ENCODE data around the gene GSG1L2. TPM values are rescaled to one million over a fixed set of nuclear protein-coding genes. Genes with fewer than 3 reads are reported as not detected.

The GSG1L2 gene
- total RNA-seq, 2 experiments from 2014 or later = not detected

- POLR2A ChIA-PET = no interaction called here
- H3K27ac Mint-ChIP-seq = no peak overlapping the region
- intact Hi-C loops (cut with micrococcal nuclease) = no loop called here
Measured at GRCh38 chr17:9817086-9817485, 4.8 kb downstream of the GSG1L2 start.

GRCh38 chr17:9816472-9816871 lies 5.4 kb downstream of the GSG1L2 start:
- no peaks in the 10 kb centered on the region for H3K36me3 Mint-ChIP-seq
- no peaks in the 10 kb centered on the region for H3K4me1 Mint-ChIP-seq (ENCODE audit: low read depth)
- no peaks in the 10 kb centered on the region for H3K9me3 Mint-ChIP-seq
- intact Hi-C loops (cut with micrococcal nuclease) = no loop called here
- ChIA-PET POLR2A (no interaction called here), CTCF (no interaction called here)
- no peak overlapping the region for H3K27ac Mint-ChIP-seq
- H3K27me3 Mint-ChIP-seq = no peaks in the 10 kb centered on the region
- no peak for DNase-seq
- H3K4me3 Mint-ChIP-seq = no peak overlapping the region

More at GRCh38 chr17:9817086-9817485, 4.8 kb downstream of the GSG1L2 start:
- DNase-seq = no peak
- Mint-ChIP-seq H3K36me3 (no peaks in the 10 kb centered on the region), H3K4me3 (no peak overlapping the region), H3K27me3 (no peaks in the 10 kb centered on the region), H3K9me3 (no peaks in the 10 kb centered on the region), H3K4me1 (ENCODE audit: low read depth) (no peaks in the 10 kb centered on the region)
- CTCF ChIA-PET = no interaction called here

GRCh38 chr17:9814337-9814945 lies 7.4 kb downstream of the GSG1L2 start:
- Mint-ChIP-seq H3K27me3 (no peaks in the 10 kb centered on the region), H3K9me3 (no peaks in the 10 kb centered on the region), H3K4me1 (ENCODE audit: low read depth) (no peaks in the 10 kb centered on the region), H3K4me3 (no peak overlapping the region), H3K36me3 (no peaks in the 10 kb centered on the region), H3K27ac (no peak overlapping the region)
- POLR2A ChIA-PET = no interaction called here
- CTCF ChIA-PET = no interaction called here
- intact Hi-C loops (cut with micrococcal nuclease) = no loop called here
- no peak for DNase-seq

- H3K4me3 Mint-ChIP-seq = no peak overlapping the region
- ChIA-PET CTCF (no interaction called here), POLR2A (no interaction called here)
- H3K27ac Mint-ChIP-seq = no peak overlapping the region
- intact Hi-C loops (cut with micrococcal nuclease) = no loop called here
- H3K27me3 Mint-ChIP-seq = no peaks in the 10 kb centered on the region
- no peaks in the 10 kb centered on the region for H3K9me3 Mint-ChIP-seq
- H3K36me3 Mint-ChIP-seq = no peaks in the 10 kb centered on the region
- no peaks in the 10 kb centered on the region for H3K4me1 Mint-ChIP-seq (ENCODE audit: low read depth)
- DNase-seq = no peak
Measured at GRCh38 chr17:9813166-9813565, 8.7 kb downstream of the GSG1L2 start.

- CTCF ChIA-PET = no interaction called here
- POLR2A ChIA-PET = interaction anchor here (0.6 kb wide), 1 partner anchor 936 kb away, joined by 3 read pairs; no protein-coding TSS in a partner anchor
- H3K9me3 Mint-ChIP-seq = no peaks in the 10 kb centered on the region
Measured at GRCh38 chr17:9811537-9811936, 10.3 kb downstream of the GSG1L2 start.

GRCh38 chr17:9811086-9811485 lies 10.8 kb downstream of the GSG1L2 start:
- no peaks in the 10 kb centered on the region for H3K36me3 Mint-ChIP-seq
- DNase-seq = no peak
- intact Hi-C loops (cut with micrococcal nuclease) = no loop called here
- ChIA-PET POLR2A (no interaction called here), CTCF (no interaction called here)
- no peak overlapping the region for H3K4me3 Mint-ChIP-seq
- no peak overlapping the region for H3K27ac Mint-ChIP-seq
- H3K9me3 Mint-ChIP-seq = no peaks in the 10 kb centered on the region
- no peaks in the 10 kb centered on the region for H3K4me1 Mint-ChIP-seq (ENCODE audit: low read depth)
- no peaks in the 10 kb centered on the region for H3K27me3 Mint-ChIP-seq

More at GRCh38 chr17:9811537-9811936, 10.3 kb downstream of the GSG1L2 start:
- intact Hi-C loops (cut with micrococcal nuclease) = no loop called here
- H3K4me3 Mint-ChIP-seq = no peak overlapping the region
- no peaks in the 10 kb centered on the region for H3K27me3 Mint-ChIP-seq
- no peak overlapping the region for H3K27ac Mint-ChIP-seq
- no peaks in the 10 kb centered on the region for H3K4me1 Mint-ChIP-seq (ENCODE audit: low read depth)
- no peak for DNase-seq
- no peaks in the 10 kb centered on the region for H3K36me3 Mint-ChIP-seq

GRCh38 chr17:9810100-9810949 lies 11.6 kb downstream of the GSG1L2 start:
- no peaks in the 10 kb centered on the region for H3K4me1 Mint-ChIP-seq (ENCODE audit: low read depth)
- H3K27ac Mint-ChIP-seq = no peak overlapping the region
- no peak overlapping the region for H3K4me3 Mint-ChIP-seq
- ChIA-PET CTCF (no interaction called here), POLR2A (no interaction called here)
- intact Hi-C loops (cut with micrococcal nuclease) = no loop called here
- H3K9me3 Mint-ChIP-seq = no peaks in the 10 kb centered on the region
- H3K36me3 Mint-ChIP-seq = no peaks in the 10 kb centered on the region
- no peak for DNase-seq
- H3K27me3 Mint-ChIP-seq = no peaks in the 10 kb centered on the region

GRCh38 chr17:9809409-9809808 lies 12.5 kb downstream of the GSG1L2 start:
- DNase-seq = no peak
- no peak overlapping the region for H3K4me3 Mint-ChIP-seq
- no peak overlapping the region for H3K27ac Mint-ChIP-seq
- H3K4me1 Mint-ChIP-seq (ENCODE audit: low read depth) = no peaks in the 10 kb centered on the region
- intact Hi-C loops (cut with micrococcal nuclease) = no loop called here
- no peaks in the 10 kb centered on the region for H3K9me3 Mint-ChIP-seq
- ChIA-PET CTCF (no interaction called here), POLR2A (no interaction called here)
- H3K27me3 Mint-ChIP-seq = no peaks in the 10 kb centered on the region
- H3K36me3 Mint-ChIP-seq = no peaks in the 10 kb centered on the region

GRCh38 chr17:9806699-9807098 lies 15.2 kb downstream of the GSG1L2 start:
- ChIA-PET POLR2A (no interaction called here), CTCF (no interaction called here)
- no peak overlapping the region for H3K27ac Mint-ChIP-seq
- H3K36me3 Mint-ChIP-seq = no peaks in the 10 kb centered on the region
- H3K27me3 Mint-ChIP-seq = peaks cover 8% of the 10 kb centered on the region
- H3K4me1 Mint-ChIP-seq (ENCODE audit: low read depth) = no peaks in the 10 kb centered on the region
- no peak for DNase-seq
- no peak overlapping the region for H3K4me3 Mint-ChIP-seq
- intact Hi-C loops (cut with micrococcal nuclease) = no loop called here
- peaks cover 3% of the 10 kb centered on the region for H3K9me3 Mint-ChIP-seq

- peaks cover 8% of the 10 kb centered on the region for H3K27me3 Mint-ChIP-seq
- H3K27ac Mint-ChIP-seq = no peak overlapping the region
- no peaks in the 10 kb centered on the region for H3K36me3 Mint-ChIP-seq
- no peak for DNase-seq
- H3K4me1 Mint-ChIP-seq (ENCODE audit: low read depth) = no peaks in the 10 kb centered on the region
- no peak overlapping the region for H3K4me3 Mint-ChIP-seq
- ChIA-PET POLR2A (no interaction called here), CTCF (no interaction called here)
- H3K9me3 Mint-ChIP-seq = peaks cover 3% of the 10 kb centered on the region
- intact Hi-C loops (cut with micrococcal nuclease) = no loop called here
Measured at GRCh38 chr17:9805769-9806168, 16.1 kb downstream of the GSG1L2 start.

- H3K4me1 Mint-ChIP-seq (ENCODE audit: low read depth) = no peaks in the 10 kb centered on the region
- CTCF ChIA-PET = no interaction called here
Measured at GRCh38 chr17:9802697-9803096, 19.2 kb downstream of the GSG1L2 start.

GRCh38 chr17:9802294-9802693 lies 19.6 kb downstream of the GSG1L2 start:
- DNase-seq = no peak
- H3K4me1 Mint-ChIP-seq (ENCODE audit: low read depth) = no peaks in the 10 kb centered on the region
- intact Hi-C loops (cut with micrococcal nuclease) = no loop called here
- no peak overlapping the region for H3K4me3 Mint-ChIP-seq
- CTCF ChIA-PET = interaction anchor here (0.6 kb wide), 1 partner anchor 33 kb away, joined by 3 read pairs; no protein-coding TSS in a partner anchor
- no peak overlapping the region for H3K27ac Mint-ChIP-seq
- H3K36me3 Mint-ChIP-seq = no peaks in the 10 kb centered on the region
- POLR2A ChIA-PET = no interaction called here
- peaks cover 15% of the 10 kb centered on the region for H3K27me3 Mint-ChIP-seq
- H3K9me3 Mint-ChIP-seq = peaks cover 3% of the 10 kb centered on the region

More at GRCh38 chr17:9802697-9803096, 19.2 kb downstream of the GSG1L2 start:
- Mint-ChIP-seq H3K9me3 (peaks cover 3% of the 10 kb centered on the region), H3K27me3 (peaks cover 14% of the 10 kb centered on the region), H3K36me3 (no peaks in the 10 kb centered on the region), H3K4me3 (no peak overlapping the region), H3K27ac (no peak overlapping the region)
- DNase-seq = no peak
- POLR2A ChIA-PET = no interaction called here
- intact Hi-C loops (cut with micrococcal nuclease) = no loop called here

GRCh38 chr17:9801505-9801904 lies 20.4 kb downstream of the GSG1L2 start:
- Mint-ChIP-seq H3K4me3 (no peak overlapping the region), H3K4me1 (ENCODE audit: low read depth) (no peaks in the 10 kb centered on the region), H3K27ac (no peak overlapping the region), H3K36me3 (no peaks in the 10 kb centered on the region), H3K9me3 (peaks cover 3% of the 10 kb centered on the region), H3K27me3 (peaks cover 15% of the 10 kb centered on the region)
- intact Hi-C loops (cut with micrococcal nuclease) = no loop called here
- ChIA-PET CTCF (interaction anchor here (0.6 kb wide), 1 partner anchor 32 kb away, joined by 3 read pairs; no protein-coding TSS in a partner anchor), POLR2A (no interaction called here)
- no peak for DNase-seq
